Mesenchymal stem cell (in vitro differentiated cells and primary cell): Measurements from ENCODE around the gene THAP6.
A peak's percentile ranks its signal among the peaks of the same experiment; 100 is the strongest.

ENCODE experiments used
- DNase-seq: peaks from one replicate; pipeline ENCODE4 v3.0.0-alpha.2; 2013
- H2AFZ ChIP-seq: one replicate; pipeline ENCODE4 v1.6.1; 2013; ENCODE audit warnings: low read depth, mild to moderate bottlenecking, control low read depth, inconsistent platforms, low read length, moderate library complexity
- H2AK5ac ChIP-seq: 2 replicates; pipeline ENCODE4 v1.6.1; 2013; ENCODE audit warnings: low read length, moderate library complexity, mild to moderate bottlenecking, inconsistent platforms; ENCODE audit not compliant: severe bottlenecking
- H2BK120ac ChIP-seq: one replicate; pipeline ENCODE4 v1.6.1; 2013; ENCODE audit warnings: low read depth, mild to moderate bottlenecking, inconsistent platforms, low read length, moderate library complexity
- H2BK12ac ChIP-seq, 2 experiments: one replicate each; pipeline ENCODE4 v1.6.1; 2013; ENCODE audit warnings: inconsistent platforms in 2 of 2, low read length in 2 of 2, mild to moderate bottlenecking in 2 of 2, moderate library complexity in 2 of 2, control low read depth in 1 of 2
- H2BK15ac ChIP-seq: one replicate; pipeline ENCODE4 v1.6.1; 2013; ENCODE audit warnings: mild to moderate bottlenecking, low read depth, inconsistent platforms; ENCODE audit not compliant: poor library complexity, severe bottlenecking
- H2BK5ac ChIP-seq: 2 replicates; pipeline ENCODE4 v1.6.1; 2013; ENCODE audit warnings: low read depth, mild to moderate bottlenecking, low read length, control low read depth, inconsistent platforms; ENCODE audit not compliant: poor library complexity, severe bottlenecking
- H3K14ac ChIP-seq, 2 experiments: one replicate each; pipeline ENCODE4 v1.6.1; 2013; ENCODE audit warnings: inconsistent platforms in 2 of 2, low read length in 2 of 2, control low read depth in 1 of 2, mild to moderate bottlenecking in 1 of 2, moderate library complexity in 1 of 2
- H3K18ac ChIP-seq, 2 experiments: one replicate each; pipeline ENCODE4 v1.6.1; 2013; ENCODE audit warnings: inconsistent platforms in 2 of 2, low read length in 2 of 2, control low read depth in 1 of 2, low read depth in 1 of 2, mild to moderate bottlenecking in 1 of 2
- H3K23ac ChIP-seq, 2 experiments: one replicate each; pipeline ENCODE4 v1.6.1; 2013; ENCODE audit warnings: inconsistent platforms in 2 of 2, low read length in 2 of 2, mild to moderate bottlenecking in 2 of 2, moderate library complexity in 2 of 2, control low read depth in 1 of 2
- H3K27ac ChIP-seq: 2 replicates; pipeline ENCODE4 v1.5.1; 2013; ENCODE audit warnings: mild to moderate bottlenecking, moderate library complexity, low read length, control low read depth, inconsistent platforms; ENCODE audit not compliant: poor library complexity, severe bottlenecking
- H3K27me3 ChIP-seq, 2 experiments: 2 replicates each; pipeline versions ENCODE4 v1.6.1 to v1.7.0; 2013; ENCODE audit warnings: low read length in 2 of 2, mild to moderate bottlenecking in 2 of 2, moderate library complexity in 2 of 2, control low read depth in 1 of 2, inconsistent platforms in 1 of 2; ENCODE audit not compliant: control insufficient read depth in 1 of 2, insufficient read depth in 1 of 2
- H3K36me3 ChIP-seq, 2 experiments: 2 replicates each; pipeline versions ENCODE4 v1.6.1 to v1.7.0; 2013; ENCODE audit warnings: low read length in 2 of 2, control low read depth in 1 of 2, inconsistent platforms in 1 of 2, low read depth in 1 of 2, mild to moderate bottlenecking in 1 of 2; ENCODE audit not compliant: insufficient read depth in 2 of 2, control insufficient read depth in 1 of 2
- H3K4ac ChIP-seq, 2 experiments: one replicate each; pipeline ENCODE4 v1.6.1; 2013; ENCODE audit warnings: inconsistent platforms in 2 of 2, low read length in 2 of 2, mild to moderate bottlenecking in 2 of 2, moderate library complexity in 2 of 2, control low read depth in 1 of 2, low read depth in 1 of 2
- H3K4me1 ChIP-seq: 2 replicates; pipeline ENCODE4 v1.6.1; 2013; ENCODE audit warnings: low read depth, low read length, control low read depth; ENCODE audit not compliant: control insufficient read depth, insufficient read depth
- H3K4me2 ChIP-seq: 2 replicates; pipeline ENCODE4 v1.6.1; 2013; ENCODE audit warnings: low read length, mild to moderate bottlenecking, inconsistent platforms; ENCODE audit not compliant: poor library complexity, severe bottlenecking
- H3K4me3 ChIP-seq, 2 experiments: 2 replicates each; pipeline versions ENCODE4 v1.5.1 to v1.7.0; 2013; ENCODE audit warnings: low read length in 2 of 2, mild to moderate bottlenecking in 2 of 2, control low read depth in 1 of 2, low read depth in 1 of 2; ENCODE audit not compliant: insufficient read depth in 1 of 2
- H3K79me1 ChIP-seq: replicated peaks from 2 replicates; pipeline ENCODE4 v1.6.1; 2013; ENCODE audit warnings: mild to moderate bottlenecking, control low read depth, low read length, inconsistent platforms; ENCODE audit not compliant: poor library complexity, severe bottlenecking
- H3K9ac ChIP-seq: 2 replicates; pipeline ENCODE4 v1.7.0; 2013; ENCODE audit warnings: mild to moderate bottlenecking, low read length, moderate library complexity
- H3K9me3 ChIP-seq: 2 replicates; pipeline ENCODE4 v1.7.0; 2013; ENCODE audit warnings: mild to moderate bottlenecking, low read length; ENCODE audit not compliant: control insufficient read depth
- H4K8ac ChIP-seq: one replicate; pipeline ENCODE4 v1.6.1; 2013; ENCODE audit warnings: inconsistent platforms, mild to moderate bottlenecking, low read length, moderate library complexity
- H4K91ac ChIP-seq: one replicate; pipeline ENCODE4 v1.6.1; 2013; ENCODE audit warnings: mild to moderate bottlenecking, low read length, inconsistent platforms
- WGBS: methylation state at CpG from one replicate; pipeline ENCODE4 v1.1.7; 2013; ENCODE audit warnings: mixed read lengths; 5-methylcytosine and 5-hydroxymethylcytosine counted together

Gene THAP6

GRCh38 chr4:75496406-75496805, 17.9 kb upstream of the THAP6 start:
- Histone ChIP-seq H2BK15ac (no peak overlapping the region), H3K36me3 (peaks cover 2 to 57% of the 10 kb centered on the region in 2 experiments), H2BK120ac (no peak overlapping the region), H3K4me3 (no peak overlapping the region), H3K14ac (no peak overlapping the region), H3K23ac (no peak overlapping the region), H3K79me1 (peaks cover 7% of the 10 kb centered on the region), H3K9ac (peak overlapping the region; percentile 11), H3K27me3 (no peaks in the 10 kb centered on the region), H2AFZ (no peak overlapping the region), H2AK5ac (no peak overlapping the region), H3K9me3 (peaks cover 12% of the 10 kb centered on the region), H3K18ac (no peak overlapping the region), H4K91ac (no peak overlapping the region), H3K4ac (no peak overlapping the region), H3K4me2 (no peak overlapping the region), H3K27ac (no peak overlapping the region), H2BK5ac (no peak overlapping the region), H4K8ac (no peak overlapping the region), H3K4me1 (no peaks in the 10 kb centered on the region), H2BK12ac (no peak overlapping the region)
- peak; percentile 6 for DNase-seq
- 100% methylated on average over 2 of the region's 2 CpGs for WGBS

DNA sequence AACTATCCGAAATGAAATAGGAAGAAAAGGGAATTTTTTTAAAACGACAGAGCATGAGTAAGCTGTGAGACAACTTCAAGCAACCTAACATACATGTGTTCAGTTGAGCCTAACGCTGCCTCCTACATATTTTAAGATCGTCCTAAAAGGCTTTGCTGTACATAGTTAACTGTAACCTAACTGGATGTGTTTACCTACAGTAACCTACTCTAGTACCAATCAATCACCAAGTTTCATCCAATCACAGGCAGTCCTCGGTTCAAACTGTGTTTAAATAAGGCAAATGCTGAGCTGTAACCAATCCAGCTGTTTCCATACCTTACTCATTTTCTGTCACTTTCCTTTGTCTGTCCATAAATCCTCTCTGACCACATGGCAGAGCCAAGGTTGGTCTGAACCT, 17.1 kb upstream of the THAP6 start:
- Histone ChIP-seq H2BK12ac (no peak overlapping the region), H3K14ac (no peak overlapping the region), H2BK5ac (no peak overlapping the region), H3K27me3 (no peaks in the 10 kb centered on the region), H2BK120ac (no peak overlapping the region), H3K23ac (no peak overlapping the region), H3K4me2 (no peak overlapping the region), H2BK15ac (no peak overlapping the region), H2AK5ac (no peak overlapping the region), H3K4me1 (no peaks in the 10 kb centered on the region), H3K9me3 (peaks cover 12% of the 10 kb centered on the region), H3K9ac (peak overlapping the region; percentile 11), H2AFZ (no peak overlapping the region), H4K8ac (no peak overlapping the region), H3K36me3 (peaks cover 5 to 56% of the 10 kb centered on the region in 2 experiments), H3K79me1 (peaks cover 8% of the 10 kb centered on the region), H3K4me3 (no peak overlapping the region), H4K91ac (no peak overlapping the region), H3K27ac (no peak overlapping the region), H3K18ac (no peak overlapping the region), H3K4ac (no peak overlapping the region)
- peak; percentile 27 for DNase-seq
- WGBS = 76% methylated on average over 5 of the region's 5 CpGs

DNA sequence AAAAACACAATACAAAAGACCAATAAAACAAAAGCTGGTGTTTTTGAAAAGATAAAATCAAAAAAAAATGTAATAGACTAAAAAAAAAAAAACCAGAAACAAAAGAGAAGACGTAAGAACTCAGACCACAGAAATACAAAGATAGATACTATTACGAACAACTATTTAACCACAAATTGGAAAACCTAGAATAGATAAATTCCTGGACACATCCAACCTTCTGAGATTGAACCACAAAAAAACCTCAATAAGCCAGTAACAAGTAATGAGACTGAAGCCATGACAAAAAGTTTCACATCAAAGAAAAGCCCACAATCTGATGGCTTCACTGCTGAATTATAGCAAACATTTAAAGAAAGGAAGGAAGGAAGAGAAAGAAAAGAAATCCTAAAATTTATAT, 16.2 kb upstream of the THAP6 start:
- H3K27me3 ChIP-seq = no peaks in the 10 kb centered on the region
- H3K23ac ChIP-seq = no peak overlapping the region
- no peak overlapping the region for H2AFZ ChIP-seq
- peaks cover 8% of the 10 kb centered on the region for H3K79me1 ChIP-seq
- H3K4ac ChIP-seq = no peak overlapping the region
- no peak overlapping the region for H3K4me2 ChIP-seq
- peaks cover 12% of the 10 kb centered on the region for H3K9me3 ChIP-seq
- no peak overlapping the region for H2BK12ac ChIP-seq
- peaks cover 5 to 55% of the 10 kb centered on the region in 2 experiments for H3K36me3 ChIP-seq
- H2AK5ac ChIP-seq = no peak overlapping the region
- H3K14ac ChIP-seq = no peak overlapping the region
- H3K18ac ChIP-seq = no peak overlapping the region
- H4K91ac ChIP-seq = no peak overlapping the region
- 93% methylated on average over 2 of the region's 2 CpGs for WGBS
- H3K27ac ChIP-seq = no peak overlapping the region
- no peak overlapping the region for H3K4me3 ChIP-seq
- H3K4me1 ChIP-seq = no peaks in the 10 kb centered on the region
- no peak overlapping the region for H2BK15ac ChIP-seq
- no peak overlapping the region for H3K9ac ChIP-seq
- no peak overlapping the region for H4K8ac ChIP-seq
- H2BK5ac ChIP-seq = no peak overlapping the region
- no peak for DNase-seq
- no peak overlapping the region for H2BK120ac ChIP-seq

DNA sequence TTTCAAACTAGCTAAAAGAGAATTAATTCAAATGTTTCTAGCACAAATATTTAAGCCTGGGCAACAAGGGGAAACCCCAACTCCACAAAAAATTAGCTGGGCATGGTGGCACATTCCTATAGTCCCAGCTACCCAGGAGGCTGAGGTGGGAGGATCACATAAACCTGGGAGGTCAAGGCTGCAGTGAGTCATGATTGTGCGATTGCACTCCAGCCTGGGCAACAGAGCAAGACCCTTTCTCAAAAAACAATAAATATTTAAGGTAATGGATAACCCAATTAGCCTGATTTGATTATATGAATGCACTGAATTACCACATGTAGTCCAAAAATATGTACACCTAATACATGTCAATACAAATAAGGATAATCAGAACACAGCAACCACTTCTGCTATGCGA, 14.4 kb upstream of the THAP6 start:
- no peak overlapping the region for H3K9ac ChIP-seq
- no peak for DNase-seq
- H2BK15ac ChIP-seq = no peak overlapping the region
- no peak overlapping the region for H3K23ac ChIP-seq
- H3K27ac ChIP-seq = no peak overlapping the region
- H2AK5ac ChIP-seq = no peak overlapping the region
- H2BK12ac ChIP-seq = no peak overlapping the region
- H2BK5ac ChIP-seq = no peak overlapping the region
- H3K4ac ChIP-seq = no peak overlapping the region
- peaks cover 12% of the 10 kb centered on the region for H3K9me3 ChIP-seq
- no peak overlapping the region for H3K4me3 ChIP-seq
- H3K79me1 ChIP-seq = peaks cover 8% of the 10 kb centered on the region
- no peak overlapping the region for H3K4me2 ChIP-seq
- H2AFZ ChIP-seq = no peak overlapping the region
- H2BK120ac ChIP-seq = no peak overlapping the region
- no peak overlapping the region for H3K14ac ChIP-seq
- no peak overlapping the region for H4K8ac ChIP-seq
- H3K18ac ChIP-seq = no peak overlapping the region
- H4K91ac ChIP-seq = no peak overlapping the region
- 100% methylated on average over 1 of the region's 2 CpGs for WGBS
- no peaks in the 10 kb centered on the region for H3K27me3 ChIP-seq
- H3K4me1 ChIP-seq = no peaks in the 10 kb centered on the region
- peaks cover 5 to 64% of the 10 kb centered on the region in 2 experiments for H3K36me3 ChIP-seq
